HG03159 (cell line): ENCODE data around the gene ACTL7A.
"Not testable (repeated sequence)": the region's sequence is repeated elsewhere in the genome, so short reads cannot be mapped to it uniquely, and the experiment has no call there.

Experiments used
- ATAC-seq: cut with Tn5 transposase; IDR thresholded peaks from one replicate; pipeline ENCODE4 v1.9.1; 2021; ENCODE audit warnings: mild to moderate bottlenecking, moderate library complexity; ENCODE audit not compliant: unreplicated experiment

The ACTL7A gene

GRCh38 chr9:108861997-108862396 is at the start of gene ACTL7A:
Gene ACTL7A, plus strand, starts transcription at chr9:108862266. Its CDS starts 57 bp downstream, at chr9:108862323.
- ATAC-seq = no peak

GRCh38 chr9:108812396-108813025 is 49.6 kb upstream of the ACTL7A start:
- no peak for ATAC-seq

GRCh38 chr9:108813951-108814601 is 48.0 kb upstream of the ACTL7A start:
- ATAC-seq = no peak

GRCh38 chr9:108815156-108815555 is 46.9 kb upstream of the ACTL7A start:
- no peak for ATAC-seq

- ATAC-seq = no peak
Measured at GRCh38 chr9:108816037-108816436, 46.0 kb upstream of the ACTL7A start.

- no peak for ATAC-seq
Measured at GRCh38 chr9:108823829-108824228, 38.2 kb upstream of the ACTL7A start.

GRCh38 chr9:108830272-108830671 is 31.8 kb upstream of the ACTL7A start:
- no peak for ATAC-seq

GRCh38 chr9:108831496-108832178 is 30.4 kb upstream of the ACTL7A start:
- ATAC-seq = no peak

- no peak for ATAC-seq
Measured at GRCh38 chr9:108832179-108832500, 29.9 kb upstream of the ACTL7A start.

GRCh38 chr9:108834959-108835665 is 27.0 kb upstream of the ACTL7A start:
- no peak for ATAC-seq

GRCh38 chr9:108835831-108836230 is 26.2 kb upstream of the ACTL7A start:
- no peak for ATAC-seq

GRCh38 chr9:108836319-108836718 is 25.7 kb upstream of the ACTL7A start:
- no peak for ATAC-seq

GRCh38 chr9:108836781-108837180 is 25.3 kb upstream of the ACTL7A start:
- ATAC-seq = no peak

- no peak for ATAC-seq
Measured at GRCh38 chr9:108837530-108837929, 24.5 kb upstream of the ACTL7A start.

GRCh38 chr9:108838017-108838416 is 24.0 kb upstream of the ACTL7A start:
- ATAC-seq = no peak

- not testable (repeated sequence) for ATAC-seq
Measured at GRCh38 chr9:108839561-108839960, 22.5 kb upstream of the ACTL7A start.

GRCh38 chr9:108842610-108843295 is 19.3 kb upstream of the ACTL7A start:
- no peak for ATAC-seq

- ATAC-seq = no peak
Measured at GRCh38 chr9:108844391-108844790, 17.7 kb upstream of the ACTL7A start.

GRCh38 chr9:108844856-108845255 is 17.2 kb upstream of the ACTL7A start:
- ATAC-seq = no peak

GRCh38 chr9:108845507-108845906 is 16.6 kb upstream of the ACTL7A start:
- no peak for ATAC-seq

- ATAC-seq = no peak
Measured at GRCh38 chr9:108845947-108846346, 16.1 kb upstream of the ACTL7A start.
